DMS114 treated with DMSO at 0.1 percent for 48 hours (cell line): Measurements from ENCODE around the gene PMVK.

Experiments used
- DNase-seq: peaks from one replicate; lab custom pipeline; 2025; ENCODE audit not compliant: unreplicated experiment; lab: John Stamatoyannopoulos, UW

Gene PMVK

DNA sequence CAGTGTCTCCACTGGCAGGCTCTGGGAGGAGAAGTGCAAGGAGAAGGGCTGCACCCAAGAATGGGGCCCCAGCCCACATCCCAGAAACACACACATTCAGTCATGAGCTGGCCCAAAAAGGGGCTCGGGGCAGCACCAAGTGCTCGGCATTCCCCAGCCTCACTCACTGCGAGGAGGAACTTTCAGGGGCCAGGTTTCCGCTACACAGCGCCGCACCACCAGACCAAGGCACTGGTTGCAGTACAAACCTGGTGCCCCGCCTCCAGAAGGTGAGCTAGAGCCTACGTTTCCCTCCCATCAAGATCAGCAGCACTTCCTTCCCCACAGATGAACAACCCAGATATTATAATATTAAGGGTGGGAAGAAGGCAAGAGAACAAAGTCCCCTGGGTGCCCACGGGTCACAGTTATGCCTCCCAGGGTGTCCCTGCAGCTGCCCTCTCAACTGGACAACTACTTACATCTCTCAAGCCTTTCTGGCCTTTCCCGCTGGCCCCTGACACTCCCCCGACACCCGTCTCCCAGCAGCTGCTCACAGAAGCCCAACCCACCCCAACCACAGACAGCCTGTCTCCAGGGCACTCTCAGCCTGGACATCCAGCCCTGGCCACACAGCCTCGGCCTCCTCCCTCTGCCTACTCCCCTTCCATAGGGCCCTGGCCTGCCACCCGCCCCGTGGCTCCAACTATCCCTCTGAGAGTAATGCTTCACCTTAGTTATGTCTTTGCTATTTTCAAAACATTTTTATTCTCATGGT lies 15.6 kb upstream of the PMVK start:
- DNase-seq = no peak

DNA sequence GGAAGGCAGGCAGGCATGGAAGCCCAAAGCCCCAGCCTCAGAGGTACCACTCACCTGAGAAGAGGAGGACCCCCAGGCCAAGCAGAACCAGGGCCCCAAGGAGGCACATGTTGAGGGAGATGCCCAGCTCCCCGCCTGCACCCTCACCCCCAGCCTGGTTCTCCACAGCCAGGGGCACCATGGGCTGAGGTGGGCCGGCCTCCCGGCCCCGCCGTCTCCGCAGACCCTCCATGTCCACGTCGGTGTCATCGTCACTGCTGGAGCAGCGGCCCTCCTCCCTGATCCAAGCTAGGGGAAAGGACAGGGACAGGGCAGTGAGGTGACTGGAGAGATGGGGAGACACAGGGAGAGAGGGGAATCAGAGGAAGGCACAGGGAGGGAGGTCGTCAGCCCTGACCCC lies 11.6 kb upstream of the PMVK start:
- no peak for DNase-seq

DNA sequence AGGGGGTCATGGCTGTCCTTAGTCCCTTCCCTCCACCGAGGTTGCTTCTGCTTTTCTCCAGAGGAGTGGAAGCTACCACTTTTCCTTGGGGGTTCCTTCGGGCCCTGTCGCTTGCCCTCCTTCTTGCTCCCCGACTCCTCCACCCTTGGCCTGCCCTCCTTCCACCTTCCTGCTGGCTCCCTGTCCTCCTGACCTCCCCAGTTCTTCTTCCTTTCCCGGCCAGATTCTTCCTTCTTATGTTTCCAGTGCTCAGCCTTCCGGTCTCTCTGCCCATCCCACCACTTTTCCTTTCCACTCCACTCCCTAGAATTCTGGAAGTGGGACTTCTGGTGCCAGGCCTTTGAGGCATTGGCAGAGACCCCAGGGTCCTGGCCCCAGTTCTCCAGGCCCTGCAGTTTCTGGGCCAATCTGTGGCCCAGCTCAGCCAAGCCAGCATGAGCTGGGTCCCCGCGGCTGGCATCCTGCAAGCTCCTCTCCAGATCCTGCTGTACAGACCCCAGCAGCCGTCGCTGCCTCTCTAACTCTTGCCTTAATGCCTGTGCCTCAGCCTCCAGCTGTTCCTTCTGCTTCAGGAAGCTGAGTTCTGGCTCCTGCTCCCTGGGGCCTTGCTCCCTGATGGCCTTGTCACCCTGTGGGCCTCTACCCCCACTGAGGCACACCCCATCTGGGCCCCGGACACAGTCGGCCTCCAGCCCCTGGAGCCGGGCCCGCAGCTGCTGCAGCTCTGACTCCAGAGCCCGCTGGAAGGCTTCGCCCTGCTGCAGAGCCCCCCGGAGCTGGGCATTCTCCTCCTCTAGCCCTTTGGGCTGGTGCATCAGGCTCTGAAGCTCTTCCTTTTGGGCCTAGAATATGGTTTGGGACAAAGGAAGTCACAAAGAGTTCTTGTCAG lies 9.7 kb upstream of the PMVK start:
- DNase-seq = no peak

DNA sequence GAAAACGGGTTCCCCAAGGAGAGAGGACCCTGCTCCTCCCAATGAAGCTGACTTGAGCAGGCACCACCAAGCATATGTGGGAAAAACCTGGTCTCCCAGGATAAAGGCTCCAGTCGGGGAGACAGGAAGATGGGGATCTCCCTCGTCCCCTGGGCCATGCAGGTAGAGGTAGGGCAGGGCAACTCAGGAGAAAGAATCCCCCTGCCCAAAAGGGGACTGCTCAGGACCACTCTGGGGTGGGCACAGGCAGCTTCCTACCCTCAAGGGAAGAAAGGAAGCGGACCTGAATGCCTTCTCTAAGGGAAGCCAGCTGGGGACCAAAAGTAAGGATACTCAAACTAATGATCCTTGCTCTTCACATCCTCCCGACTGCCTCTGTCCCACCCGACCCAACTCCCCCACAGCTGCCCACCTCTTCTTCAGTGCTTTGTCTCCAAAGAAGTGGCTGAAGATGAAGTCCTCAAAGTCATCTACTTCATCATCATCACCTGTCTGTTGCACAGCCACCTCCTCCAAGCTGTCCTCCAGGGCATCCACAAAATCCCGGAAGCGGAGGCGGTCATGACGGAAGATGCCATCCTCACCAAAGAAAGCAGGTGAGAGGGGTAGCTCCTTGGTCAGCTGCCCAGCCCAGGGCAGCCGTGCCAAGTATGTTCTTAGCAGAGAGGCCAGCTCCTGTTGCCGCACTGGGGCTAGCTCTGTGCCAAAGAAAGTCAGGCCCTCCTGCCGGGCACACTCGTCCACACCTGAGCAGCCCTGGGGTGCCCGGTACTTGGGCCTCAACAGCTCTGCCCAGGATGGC lies 8.8 kb upstream of the PMVK start:
- DNase-seq = no peak

DNA sequence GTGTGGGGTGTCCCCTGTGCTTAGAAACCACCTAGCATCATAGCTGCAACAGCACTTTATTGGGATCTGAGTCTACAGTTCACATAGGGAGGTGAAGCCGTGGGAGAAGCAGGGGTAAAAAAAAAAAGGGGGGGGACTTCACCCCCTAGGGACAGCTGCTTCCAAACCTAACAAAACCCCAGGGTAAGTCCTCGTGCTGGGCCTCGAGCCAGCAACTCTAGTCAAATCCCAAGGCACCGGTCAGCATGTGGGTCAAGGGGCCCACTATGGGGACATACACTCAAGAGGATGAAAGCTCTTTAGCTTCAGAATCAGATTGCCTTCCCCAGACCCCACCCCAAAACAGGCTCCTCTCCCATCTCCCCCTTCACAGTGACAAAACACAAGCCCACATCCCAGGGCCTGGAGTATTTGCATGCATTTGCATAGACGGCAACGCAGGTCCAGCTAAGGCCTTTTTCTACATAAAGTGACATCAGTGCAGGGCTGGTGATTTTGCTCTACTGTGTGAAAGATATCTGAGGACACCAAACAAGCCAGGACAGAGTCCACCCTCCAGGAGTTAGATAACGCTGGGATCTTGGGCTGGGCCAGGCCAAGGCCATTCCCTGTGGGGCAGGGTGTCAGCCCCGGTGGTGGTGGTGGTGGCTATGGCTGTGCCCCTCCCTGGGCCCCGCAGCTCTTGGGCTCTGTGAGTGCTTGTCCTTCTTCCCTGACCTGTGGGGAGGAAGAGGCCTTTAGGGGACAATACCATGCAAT lies 8.1 kb upstream of the PMVK start:
- no peak for DNase-seq

DNA sequence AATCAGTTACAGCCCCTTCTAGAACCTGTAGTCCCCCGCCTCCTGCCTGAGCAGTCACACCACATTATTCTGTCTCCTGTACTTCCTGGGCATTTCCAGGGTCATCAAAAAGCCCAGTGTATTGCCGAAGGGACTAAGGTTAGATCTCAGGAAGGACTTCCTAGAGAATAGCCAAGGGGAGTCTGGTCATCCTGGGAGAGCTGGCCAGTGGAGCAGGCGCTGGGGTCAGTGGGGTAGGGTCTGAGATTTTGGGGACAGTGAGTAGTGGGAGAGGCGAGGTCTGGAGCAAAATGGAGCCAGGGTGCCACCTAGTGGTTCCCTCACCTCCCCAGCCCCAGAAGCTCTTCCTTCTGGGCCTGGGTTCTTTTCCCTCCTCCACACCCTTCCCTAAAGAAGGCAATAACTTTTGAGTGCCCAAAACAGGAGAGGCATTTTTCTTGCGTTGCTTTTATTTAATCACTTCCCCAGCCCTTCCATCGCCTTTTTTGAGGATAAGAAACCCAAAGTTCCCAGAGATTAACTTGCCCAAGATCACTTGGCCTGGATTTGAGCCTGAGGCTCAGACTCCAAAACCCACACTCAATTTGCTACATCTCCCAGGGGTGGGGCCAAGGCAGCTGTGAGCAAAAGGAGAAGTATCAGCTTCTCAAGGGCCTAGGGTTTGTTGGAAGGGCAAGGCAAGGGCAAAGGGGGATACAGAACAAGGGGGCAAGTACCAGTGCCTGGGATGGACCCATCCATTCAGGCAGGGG lies 7.3 kb upstream of the PMVK start:
- peak; percentile 64 for DNase-seq

DNA sequence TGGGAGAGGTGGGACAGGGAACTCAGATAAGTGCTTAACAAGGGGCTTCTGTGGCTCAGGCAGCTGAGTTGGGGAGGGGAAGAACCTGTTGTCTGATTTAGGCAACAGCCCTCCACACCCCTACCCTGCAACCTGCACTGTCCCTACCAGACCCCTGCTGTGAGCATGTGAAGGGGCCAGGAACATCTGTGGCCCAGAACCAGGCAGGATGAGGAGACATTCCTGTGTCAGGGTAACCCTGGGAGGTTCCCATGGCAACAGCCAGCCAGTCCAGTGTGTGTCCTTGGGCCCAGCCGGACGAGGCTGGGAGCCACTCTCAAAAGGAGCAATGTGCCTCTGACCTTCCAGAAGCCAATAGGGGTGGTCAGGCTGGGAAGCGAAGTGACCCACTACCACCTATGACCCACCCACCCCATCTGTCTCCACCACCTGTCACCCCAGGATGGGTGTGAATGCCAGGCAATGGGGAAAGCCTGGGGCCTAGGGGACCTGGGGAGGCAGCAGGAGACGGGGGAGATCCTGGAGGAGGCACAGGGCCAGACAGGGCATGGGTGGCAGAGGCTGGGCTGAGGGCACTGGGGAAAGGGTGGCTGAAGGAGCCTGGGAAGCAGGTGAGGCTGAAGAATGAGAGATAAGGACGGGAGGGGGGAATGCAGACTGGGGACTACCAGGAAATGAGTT lies 5.0 kb upstream of the PMVK start:
- no peak for DNase-seq

DNA sequence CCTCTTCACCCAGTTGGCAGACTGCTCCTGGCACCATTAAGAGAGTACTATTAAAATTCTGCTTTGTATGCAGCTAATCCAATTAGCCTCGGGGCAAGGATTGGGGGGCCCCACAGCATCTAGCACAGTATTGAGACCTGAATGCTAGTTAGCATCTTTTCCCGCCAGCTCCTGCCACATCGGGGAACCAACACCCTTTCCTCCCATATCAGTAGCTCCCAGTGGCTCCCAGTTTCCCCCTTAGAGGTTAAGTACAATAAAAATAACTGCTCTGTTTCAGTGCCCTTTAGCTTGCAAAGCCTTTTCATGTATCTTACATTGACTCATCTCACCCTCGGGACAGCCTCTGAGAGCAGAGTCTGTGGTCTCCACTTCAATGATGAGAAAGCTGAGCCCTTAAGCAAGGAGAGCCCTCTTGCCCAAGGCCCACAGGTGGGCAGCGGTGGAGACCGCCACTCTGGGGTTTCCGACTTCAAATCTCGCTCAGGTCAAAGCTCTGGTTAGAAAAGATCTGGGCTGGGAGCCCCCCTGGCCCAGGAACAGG lies 4.2 kb upstream of the PMVK start:
- DNase-seq = no peak

DNA sequence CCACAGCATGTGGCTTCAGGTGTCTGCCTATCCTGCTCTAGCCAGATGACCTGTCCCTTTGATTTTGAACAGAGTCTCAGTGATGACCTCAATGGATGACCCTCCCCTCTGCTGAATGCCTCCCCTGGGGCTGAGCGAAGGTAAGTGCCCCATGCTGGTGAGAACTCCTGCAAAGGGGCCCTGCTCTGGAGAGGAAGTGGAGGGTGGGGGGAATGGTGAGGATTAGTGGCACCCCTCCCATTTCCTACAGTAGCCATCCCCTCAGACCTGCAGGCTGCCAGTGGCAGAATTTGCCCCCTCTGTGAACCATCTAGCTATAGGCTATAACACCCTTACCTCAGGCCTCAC lies 3.7 kb upstream of the PMVK start:
- no peak for DNase-seq

DNA sequence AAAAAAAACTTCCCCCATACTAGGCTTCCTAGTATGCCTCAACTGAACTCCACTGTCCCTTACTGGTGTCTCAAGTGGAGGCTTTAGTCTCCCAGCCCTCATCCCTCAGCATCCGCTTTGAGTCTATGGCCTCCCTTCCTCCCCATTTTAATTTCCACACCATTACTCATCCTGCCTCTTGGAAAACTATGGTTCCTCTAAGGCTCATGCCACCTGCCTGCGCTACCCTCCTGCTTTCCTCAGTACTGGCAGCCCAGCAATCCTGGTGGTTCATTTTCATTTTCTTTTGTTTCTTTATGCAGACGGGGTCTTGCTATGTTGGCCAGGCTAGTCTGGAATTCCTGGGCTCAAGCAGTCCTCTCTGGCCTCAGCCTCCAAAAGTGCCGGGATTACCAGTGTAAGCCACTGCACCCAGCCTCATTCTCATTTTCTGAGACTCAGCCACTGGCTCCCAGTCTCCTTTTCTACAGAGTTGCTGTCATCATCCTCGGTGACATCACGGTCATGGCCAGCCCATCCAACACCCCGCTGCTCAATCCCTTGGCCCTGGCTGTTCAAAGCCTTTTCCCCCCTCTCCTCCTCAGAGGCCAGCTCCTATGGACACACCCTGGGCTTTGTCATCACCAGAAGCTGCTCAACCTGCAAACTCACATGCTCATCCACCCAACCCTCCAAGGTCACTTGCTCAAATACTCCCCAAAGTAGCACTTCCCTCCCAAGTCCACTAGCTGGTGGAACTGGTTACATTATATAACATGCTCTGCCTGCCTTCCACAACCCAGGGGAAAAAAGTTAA lies 2.3 kb upstream of the PMVK start:
- DNase-seq = no peak

DNA sequence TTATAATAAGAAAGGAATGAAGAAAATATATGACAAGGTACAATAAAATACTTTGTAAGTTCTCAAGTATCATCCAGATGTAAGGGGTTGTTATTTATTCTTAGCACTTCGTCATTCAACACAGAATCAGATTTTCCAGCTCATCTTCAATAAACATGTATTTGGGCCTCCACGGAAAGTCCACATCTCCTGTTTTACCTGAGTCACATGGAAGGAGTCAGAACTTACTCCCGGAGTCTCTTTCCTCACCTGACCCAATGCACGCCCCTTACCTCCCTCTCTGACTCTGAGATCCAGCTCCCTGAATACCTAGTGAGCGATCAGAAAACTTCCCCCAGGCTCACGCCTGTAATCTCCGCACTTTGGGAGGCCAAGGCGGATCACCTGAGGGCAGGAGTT lies 1.5 kb upstream of the PMVK start:
- no peak for DNase-seq

DNA sequence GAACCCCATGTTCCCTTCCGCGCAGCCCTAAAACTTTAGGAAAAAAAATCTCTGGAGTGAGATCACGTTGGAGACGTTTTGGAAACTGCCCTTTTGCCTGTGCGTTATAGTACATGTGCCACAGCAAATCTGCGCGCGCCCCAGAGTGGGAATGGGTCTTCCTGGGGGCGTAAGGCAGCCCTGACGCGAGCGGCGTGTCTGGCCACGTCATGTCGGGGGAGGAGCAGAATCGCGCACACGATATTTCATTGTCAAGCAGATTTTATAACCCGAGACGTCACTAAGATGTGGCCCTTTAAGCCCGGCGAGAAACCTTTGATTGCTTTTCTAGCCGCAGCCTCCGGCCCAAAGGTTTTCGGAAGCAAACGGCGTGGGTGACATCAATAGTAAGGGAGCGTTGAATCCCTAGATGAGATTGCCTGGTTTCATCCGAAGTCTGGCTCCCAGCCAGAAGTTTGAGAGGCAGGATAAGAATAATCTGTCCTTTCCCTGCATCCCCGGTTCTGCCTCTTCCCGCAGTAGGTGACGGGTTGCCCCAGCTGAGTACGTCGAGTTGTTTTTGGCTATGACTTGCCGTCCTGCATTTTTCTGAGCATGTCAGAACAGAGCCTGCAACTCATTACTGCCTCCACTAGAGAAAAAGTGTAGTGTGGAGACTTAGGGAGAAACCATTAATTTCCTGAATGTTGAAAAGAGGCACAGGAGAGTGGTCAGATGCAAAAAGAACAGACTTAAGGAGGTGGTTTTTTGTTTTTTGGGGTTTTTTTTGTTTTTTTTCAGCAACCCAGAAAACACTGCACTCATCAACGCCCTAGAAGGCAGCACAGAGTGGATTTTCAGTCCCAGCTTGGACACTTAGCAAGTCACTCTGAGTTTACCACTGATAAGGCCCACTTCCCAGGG lies 817 bp upstream of the PMVK start:
- DNase-seq = peak; percentile 97

DNA sequence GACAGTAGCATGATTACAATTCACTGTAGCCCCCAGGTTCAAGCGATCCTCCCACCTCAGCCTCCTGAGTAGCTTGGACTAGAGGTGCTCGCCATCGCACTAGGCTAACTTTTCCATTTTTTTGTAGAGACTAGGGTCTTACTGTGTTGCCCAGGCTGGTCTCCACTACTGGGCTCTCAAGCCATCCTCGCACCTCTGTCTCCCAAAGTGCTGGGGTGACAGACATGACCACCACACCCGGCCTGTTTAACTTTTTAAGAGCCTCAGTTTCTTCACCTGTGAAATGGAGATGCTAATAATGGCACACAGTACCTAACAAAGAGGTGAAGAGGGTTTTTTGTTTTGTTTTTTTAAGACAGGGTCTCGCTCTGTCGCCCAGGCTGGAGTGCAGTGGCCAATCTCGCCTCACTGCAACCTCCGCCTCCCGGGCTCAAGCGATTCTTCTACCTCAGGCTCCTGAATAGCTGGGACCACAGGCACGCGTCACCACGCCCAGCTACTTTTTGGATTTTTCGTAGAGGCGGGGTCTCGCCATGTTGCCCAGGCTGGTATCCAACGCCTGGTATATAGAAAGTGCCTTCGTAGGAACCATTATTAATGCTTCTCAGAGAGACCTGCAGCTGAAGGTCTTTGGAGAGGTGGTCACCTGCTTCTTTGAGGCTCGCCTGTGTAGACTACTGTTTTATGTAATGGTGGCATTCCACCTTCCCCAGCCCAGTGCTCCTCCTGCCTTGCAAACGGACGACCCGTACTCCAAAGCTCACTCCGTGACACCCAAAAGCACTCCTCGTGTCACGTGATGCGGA lies 567 bp downstream of the PMVK start:
- DNase-seq = no peak

DNA sequence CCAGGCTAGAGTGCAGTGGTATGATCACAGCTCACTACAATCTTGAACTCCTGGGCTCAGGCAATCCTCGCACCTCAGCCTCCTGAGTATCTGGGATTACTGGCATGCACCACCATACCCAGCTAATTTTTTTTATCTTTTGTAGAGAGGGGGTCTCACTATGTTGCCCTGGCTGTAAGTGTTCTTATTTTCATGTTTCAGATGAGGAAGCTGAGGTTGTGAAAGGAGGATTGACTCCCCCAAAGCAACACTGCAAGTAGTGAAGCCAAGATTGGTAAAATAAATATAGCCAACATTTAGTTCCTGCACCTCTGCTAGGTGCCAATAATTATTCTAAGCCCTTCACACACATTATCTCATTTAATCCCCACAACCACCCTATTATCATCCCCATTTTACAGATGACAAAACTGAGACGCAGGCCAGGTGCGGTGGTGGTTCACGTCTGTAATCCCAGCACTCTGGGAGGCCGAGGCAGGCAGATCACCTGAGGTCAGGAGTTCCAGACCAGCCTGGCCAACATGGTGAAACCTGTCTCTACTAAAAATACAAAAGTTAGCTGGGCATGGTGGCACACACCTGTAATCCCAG lies 2.1 kb downstream of the PMVK start:
- DNase-seq = no peak

DNA sequence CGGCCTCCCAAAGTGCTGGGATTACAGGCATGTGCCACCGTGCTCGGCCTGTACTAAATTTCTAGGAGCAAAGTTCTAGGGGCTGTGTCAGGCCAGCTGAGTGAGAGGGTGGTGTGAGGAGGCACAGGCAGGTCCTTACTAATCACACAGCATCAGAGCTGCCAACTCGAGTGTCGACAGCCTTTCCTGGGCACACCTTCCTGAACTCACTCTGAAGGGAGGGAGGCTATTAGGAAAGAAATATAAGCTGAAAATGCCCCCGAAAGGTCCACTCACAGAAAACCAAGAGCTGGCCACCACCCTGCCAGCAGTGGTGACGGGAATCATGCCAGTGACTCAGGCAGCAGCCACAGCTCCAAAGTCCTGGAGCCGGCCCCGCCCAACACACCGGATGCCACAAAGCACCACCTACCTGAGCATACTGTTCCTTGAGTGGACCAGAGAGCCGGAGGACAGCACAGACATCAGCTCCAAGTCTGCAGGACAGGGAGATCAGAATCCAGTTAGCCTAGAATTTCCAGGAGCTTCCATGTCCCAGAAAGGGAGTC lies 4.5 kb downstream of the PMVK start:
- no peak for DNase-seq

DNA sequence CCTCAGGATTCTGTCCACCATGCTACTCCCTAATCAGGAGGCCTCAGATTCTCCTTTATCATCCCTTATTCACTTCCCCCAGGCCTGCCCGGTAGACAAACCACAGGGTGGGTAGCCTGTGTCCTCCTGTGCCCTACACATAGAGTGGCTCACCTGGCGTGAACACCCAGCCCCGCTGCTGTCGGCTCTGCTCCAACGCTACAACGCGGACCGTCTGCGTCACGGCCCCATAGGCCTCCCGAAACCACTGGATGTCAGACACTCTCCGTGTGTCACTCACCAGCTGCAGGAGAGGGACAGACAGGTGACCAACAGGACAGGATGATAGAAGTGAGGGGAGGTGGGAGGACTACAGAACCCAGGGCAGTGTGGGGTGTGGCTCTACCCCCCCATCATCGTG lies 10.3 kb downstream of the PMVK start:
- no peak for DNase-seq
